Osteocyte (in vitro differentiated cells): ENCODE measurements around the gene PNPLA1. TPM values are rescaled to one million over a fixed set of nuclear protein-coding genes. Genes with fewer than 3 reads are reported as not detected.

Source experiments
- DNase-seq: peaks from one replicate; pipeline ENCODE4 v3.0.0; 2021; ENCODE audit warnings: mixed read lengths; ENCODE audit not compliant: unreplicated experiment; ENCODE audit errors: extremely low spot score
- H3K27ac Mint-ChIP-seq: one replicate; pipeline ENCODE4 v1.8.0; 2021; ENCODE audit warnings: mild to moderate bottlenecking, mixed read lengths; ENCODE audit not compliant: unreplicated experiment
- H3K27me3 Mint-ChIP-seq: one replicate; pipeline ENCODE4 v1.8.0; 2021; ENCODE audit warnings: mixed read lengths; ENCODE audit not compliant: unreplicated experiment
- H3K36me3 Mint-ChIP-seq: one replicate; pipeline ENCODE4 v1.8.0; 2021; ENCODE audit warnings: mixed read lengths; ENCODE audit not compliant: unreplicated experiment
- H3K4me1 Mint-ChIP-seq: one replicate; pipeline ENCODE4 v1.8.0; 2021; ENCODE audit warnings: mixed read lengths; ENCODE audit not compliant: unreplicated experiment
- H3K4me3 Mint-ChIP-seq: one replicate; pipeline ENCODE4 v1.8.0; 2021; ENCODE audit warnings: mild to moderate bottlenecking, moderate library complexity, mixed read lengths; ENCODE audit not compliant: unreplicated experiment
- H3K9me3 Mint-ChIP-seq: one replicate; pipeline ENCODE4 v1.8.0; 2021; ENCODE audit warnings: mixed read lengths; ENCODE audit not compliant: unreplicated experiment
- CTCF ChIP-seq: fragments of 200-600 bp; sonication (generic); IDR thresholded peaks from 2 replicates; pipeline ENCODE4 v1.5.0; 2021; ENCODE audit warnings: antibody characterized with exemption, mild to moderate bottlenecking, moderate library complexity
- total RNA-seq: library from RNA; stranded (reverse); gene quantifications from 2 replicates; pipeline ENCODE4 v1.2.1, GENCODE V29; 2021

The PNPLA1 gene
- total RNA-seq, 1 donor from 2014 or later = not detected

GRCh38 chr6:36229223-36229622 lies 40.6 kb upstream of the PNPLA1 start:
- H3K27ac Mint-ChIP-seq = no peak overlapping the region
- H3K9me3 Mint-ChIP-seq = no peaks in the 10 kb centered on the region
- H3K4me3 Mint-ChIP-seq = no peak overlapping the region
- H3K36me3 Mint-ChIP-seq = peaks cover 50% of the 10 kb centered on the region
- TF ChIP-seq CTCF = no peak
- H3K27me3 Mint-ChIP-seq = no peaks in the 10 kb centered on the region
- H3K4me1 Mint-ChIP-seq = no peaks in the 10 kb centered on the region
- DNase-seq = no peak

- no peak for TF ChIP-seq CTCF
- no peaks in the 10 kb centered on the region for H3K27me3 Mint-ChIP-seq
- H3K4me1 Mint-ChIP-seq = no peaks in the 10 kb centered on the region
- H3K27ac Mint-ChIP-seq = no peak overlapping the region
- H3K9me3 Mint-ChIP-seq = no peaks in the 10 kb centered on the region
- H3K4me3 Mint-ChIP-seq = no peak overlapping the region
- DNase-seq = no peak
- peaks cover 43% of the 10 kb centered on the region for H3K36me3 Mint-ChIP-seq
These were observed 39.5 kb upstream of the PNPLA1 start for GRCh38 chr6:36230371-36230770.

GRCh38 chr6:36232172-36232571 lies 37.7 kb upstream of the PNPLA1 start:
- Mint-ChIP-seq H3K27ac (no peak overlapping the region), H3K4me3 (no peak overlapping the region), H3K4me1 (no peaks in the 10 kb centered on the region), H3K36me3 (peaks cover 41% of the 10 kb centered on the region), H3K27me3 (no peaks in the 10 kb centered on the region), H3K9me3 (no peaks in the 10 kb centered on the region)
- no peak for DNase-seq
- TF ChIP-seq CTCF = no peak

GRCh38 chr6:36235309-36235708 lies 34.6 kb upstream of the PNPLA1 start:
- DNase-seq = no peak
- H3K27ac Mint-ChIP-seq = no peak overlapping the region
- H3K36me3 Mint-ChIP-seq = peaks cover 21% of the 10 kb centered on the region
- TF ChIP-seq CTCF = no peak
- H3K4me1 Mint-ChIP-seq = no peaks in the 10 kb centered on the region
- H3K9me3 Mint-ChIP-seq = no peaks in the 10 kb centered on the region
- no peak overlapping the region for H3K4me3 Mint-ChIP-seq
- no peaks in the 10 kb centered on the region for H3K27me3 Mint-ChIP-seq

GRCh38 chr6:36235862-36236261 lies 34.0 kb upstream of the PNPLA1 start:
- no peak for TF ChIP-seq CTCF
- H3K36me3 Mint-ChIP-seq = peaks cover 16% of the 10 kb centered on the region
- H3K9me3 Mint-ChIP-seq = no peaks in the 10 kb centered on the region
- H3K27me3 Mint-ChIP-seq = no peaks in the 10 kb centered on the region
- no peaks in the 10 kb centered on the region for H3K4me1 Mint-ChIP-seq
- H3K27ac Mint-ChIP-seq = no peak overlapping the region
- no peak for DNase-seq
- no peak overlapping the region for H3K4me3 Mint-ChIP-seq
